ENCODE data around the gene LYG1. TPM values are rescaled to one million over a fixed set of nuclear protein-coding genes. Genes with fewer than 3 reads are reported as not detected.

Gene LYG1
- total and polyA plus RNA-seq, 9 of the 15 experiments (the other 6 are each of a cell fraction or from before 2014, with no cell fraction given), result 0.64 to 2.6 (median 1.2) TPM

GRCh38 chr2:99336804-99337112, 35.8 kb upstream of the LYG1 start (continued):
- TF ChIP-seq ZNF445 (CRISPR knock-in tag; IDR thresholded peaks at IDR 0.05; ENCODE audit: low read depth) (no peak), JUND (IDR thresholded peaks at IDR 0.05; ENCODE audit: borderline replicate concordance, low read depth, low read length) (no peak), JUND (tag; IDR thresholded peaks at IDR 0.05; ENCODE audit: borderline replicate concordance, low read depth, low read length) (no peak), HDAC3 (IDR thresholded peaks at IDR 0.05; ENCODE audit: borderline replicate concordance, partially characterized antibody) (peak; percentile 35), ZNF699 (CRISPR knock-in tag; IDR thresholded peaks at IDR 0.05; ENCODE audit: insufficient replicate concordance) (no peak), TFE3 (CRISPR knock-in tag; IDR thresholded peaks at IDR 0.05) (no peak), ZNF584 (CRISPR knock-in tag; IDR thresholded peaks at IDR 0.05; ENCODE audit: low read depth) (peak; percentile 55; the same call in 1 of the 2 replicates), E2F8 (IDR thresholded peaks at IDR 0.05; ENCODE audit: low read depth, partially characterized antibody) (no peak), ZBTB11 (CRISPR knock-in tag; IDR thresholded peaks at IDR 0.05) (peak in 1 of 3 experiments; percentile 83; a peak in 1 of 6 replicates), SMARCA5 (IDR thresholded peaks at IDR 0.05) (no peak), HDAC8 (tag; IDR thresholded peaks at IDR 0.05) (no peak), ZNF316 (IDR thresholded peaks at IDR 0.05) (no peak), THRB (CRISPR knock-in tag; conservative IDR thresholded peaks at IDR 0.05) (no peak), HDAC1 (IDR thresholded peaks at IDR 0.05) (0 out of 4 replicates have a peak, but pooled peaks of 1 of the 2 experiments have one; percentile 61), CEBPG (CRISPR knock-in tag; IDR thresholded peaks at IDR 0.05) (no peak), CEBPG (tag; conservative IDR thresholded peaks at IDR 0.05 in 1 of 2, IDR thresholded peaks at IDR 0.05 in 1 of 2) (no peak), MIER1 (IDR thresholded peaks at IDR 0.05; ENCODE audit: low read depth) (peak; percentile 34; the same call in 1 of the 2 replicates), CTBP1 (IDR thresholded peaks at IDR 0.05; ENCODE audit: borderline replicate concordance) (no peak), KDM2B (CRISPR knock-in tag; IDR thresholded peaks at IDR 0.05) (no peak), POLR2AphosphoS2 (IDR thresholded peaks at IDR 0.05; ENCODE audit: low read length) (no peak)
